Type B pancreatic cell (in vitro differentiated cells): ENCODE results near the gene LMOD3. TPM values are rescaled to one million over a fixed set of nuclear protein-coding genes. Genes with fewer than 3 reads are reported as not detected.

Source experiments
- DNase-seq: peaks from one replicate; pipeline ENCODE4 v3.0.0; 2021; ENCODE audit warnings: mixed read lengths; ENCODE audit not compliant: unreplicated experiment; ENCODE audit errors: extremely low spot score
- H3K27ac Mint-ChIP-seq: 2 replicates; pipeline ENCODE4 v1.8.0; 2021; ENCODE audit warnings: mild to moderate bottlenecking, mixed read lengths
- H3K27me3 Mint-ChIP-seq: 2 replicates; pipeline ENCODE4 v1.8.0; 2021; ENCODE audit warnings: mixed read lengths
- H3K36me3 Mint-ChIP-seq: 2 replicates; pipeline ENCODE4 v1.8.0; 2021; ENCODE audit warnings: mixed read lengths
- H3K4me1 Mint-ChIP-seq: one replicate; pipeline ENCODE4 v1.8.0; 2021; ENCODE audit warnings: mixed read lengths; ENCODE audit not compliant: unreplicated experiment
- H3K4me3 Mint-ChIP-seq: 2 replicates; pipeline ENCODE4 v1.8.0; 2021; ENCODE audit warnings: mild to moderate bottlenecking, mixed read lengths
- H3K9me3 Mint-ChIP-seq: 2 replicates; pipeline ENCODE4 v1.8.0; 2021; ENCODE audit warnings: mixed read lengths
- total RNA-seq: library from RNA; stranded (reverse); gene quantifications from 2 replicates; pipeline ENCODE4 v1.2.1, GENCODE V29; 2021; ENCODE audit warnings: low replicate concordance
- TF ChIP-seq, protein P1 (sequence below): fragments of 200-600 bp; sonication (generic); conservative IDR thresholded peaks from 2 replicates; pipeline ENCODE4 v1.5.0; 2021; ENCODE audit warnings: antibody characterized with exemption, mild to moderate bottlenecking

The LMOD3 gene
- total RNA-seq, 1 donor from 2014 or later, result 0.12 TPM

DNA sequence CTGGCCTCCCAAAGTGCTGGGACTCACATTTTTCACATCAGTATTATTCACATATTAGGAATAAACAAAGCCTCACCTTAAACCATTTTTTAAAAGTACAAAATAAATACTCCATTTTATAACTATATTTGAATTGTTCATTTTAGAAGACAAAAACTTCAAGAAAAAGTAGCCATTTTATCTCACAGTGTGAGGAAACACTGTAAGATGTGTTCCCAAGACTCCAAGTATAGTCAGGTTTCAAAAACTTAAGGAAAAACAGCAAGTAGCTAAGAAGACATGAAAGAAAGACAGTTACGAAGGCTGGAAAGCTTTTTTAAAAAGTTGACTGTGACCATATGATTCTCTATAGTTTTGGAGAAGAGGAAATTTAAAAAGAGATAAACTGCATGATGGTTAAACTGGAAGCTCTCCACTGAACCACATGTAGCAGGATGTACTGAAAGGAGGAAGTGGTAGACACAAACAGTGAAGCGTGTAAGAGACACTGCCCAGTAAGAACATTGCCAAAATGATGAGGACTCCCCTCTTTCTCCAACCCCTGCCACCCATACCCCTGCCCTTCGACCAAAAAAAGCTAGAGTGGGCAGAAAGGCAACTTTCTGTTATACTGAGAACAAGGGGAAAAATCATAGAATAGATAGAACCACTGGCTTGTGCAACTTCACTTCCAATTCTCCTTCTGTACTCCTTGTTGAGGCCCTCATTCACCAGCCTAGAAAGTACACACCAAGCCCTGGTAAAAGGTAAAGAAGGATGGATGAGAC, 64.0 kb downstream of the LMOD3 start:
- no peak overlapping the region for H3K4me3 Mint-ChIP-seq
- no peaks in the 10 kb centered on the region for H3K4me1 Mint-ChIP-seq
- H3K36me3 Mint-ChIP-seq, result peaks cover 33% of the 10 kb centered on the region
- H3K27ac Mint-ChIP-seq, result no peak overlapping the region
- TF ChIP-seq, protein P1, sequence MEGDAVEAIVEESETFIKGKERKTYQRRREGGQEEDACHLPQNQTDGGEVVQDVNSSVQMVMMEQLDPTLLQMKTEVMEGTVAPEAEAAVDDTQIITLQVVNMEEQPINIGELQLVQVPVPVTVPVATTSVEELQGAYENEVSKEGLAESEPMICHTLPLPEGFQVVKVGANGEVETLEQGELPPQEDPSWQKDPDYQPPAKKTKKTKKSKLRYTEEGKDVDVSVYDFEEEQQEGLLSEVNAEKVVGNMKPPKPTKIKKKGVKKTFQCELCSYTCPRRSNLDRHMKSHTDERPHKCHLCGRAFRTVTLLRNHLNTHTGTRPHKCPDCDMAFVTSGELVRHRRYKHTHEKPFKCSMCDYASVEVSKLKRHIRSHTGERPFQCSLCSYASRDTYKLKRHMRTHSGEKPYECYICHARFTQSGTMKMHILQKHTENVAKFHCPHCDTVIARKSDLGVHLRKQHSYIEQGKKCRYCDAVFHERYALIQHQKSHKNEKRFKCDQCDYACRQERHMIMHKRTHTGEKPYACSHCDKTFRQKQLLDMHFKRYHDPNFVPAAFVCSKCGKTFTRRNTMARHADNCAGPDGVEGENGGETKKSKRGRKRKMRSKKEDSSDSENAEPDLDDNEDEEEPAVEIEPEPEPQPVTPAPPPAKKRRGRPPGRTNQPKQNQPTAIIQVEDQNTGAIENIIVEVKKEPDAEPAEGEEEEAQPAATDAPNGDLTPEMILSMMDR, result no peak
- H3K27me3 Mint-ChIP-seq, result no peaks in the 10 kb centered on the region
- no peak for DNase-seq
- H3K9me3 Mint-ChIP-seq, result no peaks in the 10 kb centered on the region

Other genes starting within 250 kb of the LMOD3 start
- gene TAFA4, start 190.0 kb downstream of the LMOD3 start, total RNA-seq, result 0.31 and 0.63 TPM in 2 replicates
- gene EOGT, start 108.9 kb downstream of the LMOD3 start, total RNA-seq, result 4.5 and 8.4 TPM in 2 replicates
- 34.6 and 47.6 TPM in 2 replicates for gene TMF1, start 70.3 kb downstream of the LMOD3 start, total RNA-seq
- gene UBA3, start 42.2 kb downstream of the LMOD3 start, total RNA-seq, result 55.4 and 68.5 TPM in 2 replicates
- gene ARL6IP5, start 37.7 kb downstream of the LMOD3 start, total RNA-seq, result 38.5 and 49.2 TPM in 2 replicates